H9 (cell line): ENCODE results near the gene ZNF429. TPM values are rescaled to one million over a fixed set of nuclear protein-coding genes. Genes with fewer than 3 reads are reported as not detected.

Source experiments
- DNase-seq: peaks from one replicate; pipeline ENCODE4 v3.0.0-alpha.2; 2017
- H2AFZ ChIP-seq: one replicate; pipeline ENCODE4 v1.6.1; 2013; ENCODE audit warnings: mild to moderate bottlenecking, low read length, control low read depth, moderate library complexity
- H2AK5ac ChIP-seq: 2 replicates; pipeline ENCODE4 v1.6.1; 2013; ENCODE audit warnings: low read length, control low read depth, mixed read lengths; ENCODE audit not compliant: insufficient read length
- H2BK120ac ChIP-seq: one replicate; pipeline ENCODE4 v1.6.1; 2013; ENCODE audit warnings: low read depth, mild to moderate bottlenecking, low read length, control low read depth, inconsistent platforms; ENCODE audit not compliant: poor library complexity, severe bottlenecking
- H2BK12ac ChIP-seq: 2 replicates; pipeline ENCODE4 v1.6.1; 2013; ENCODE audit warnings: low read length, control low read depth, mixed read lengths, low read depth; ENCODE audit not compliant: insufficient read length
- H2BK15ac ChIP-seq: 2 replicates; pipeline ENCODE4 v1.6.1; 2013; ENCODE audit warnings: low read depth, low read length, control low read depth
- H2BK20ac ChIP-seq: one replicate; pipeline ENCODE4 v1.6.1; 2013; ENCODE audit warnings: low read depth, mild to moderate bottlenecking, low read length, control low read depth, inconsistent platforms; ENCODE audit not compliant: poor library complexity, severe bottlenecking
- H2BK5ac ChIP-seq: 2 replicates; pipeline ENCODE4 v1.6.1; 2013; ENCODE audit warnings: low read length, control low read depth, mixed read lengths; ENCODE audit not compliant: insufficient read length
- H3K14ac ChIP-seq: 2 replicates; pipeline ENCODE4 v1.6.1; 2013; ENCODE audit warnings: low read length, control low read depth; ENCODE audit not compliant: insufficient read depth
- H3K18ac ChIP-seq: 2 replicates; pipeline ENCODE4 v1.6.1; 2013; ENCODE audit warnings: low read depth, mild to moderate bottlenecking, mixed read lengths, low read length, control low read depth; ENCODE audit not compliant: insufficient read length
- H3K23ac ChIP-seq: 2 replicates; pipeline ENCODE4 v1.6.1; 2013; ENCODE audit warnings: low read length, control low read depth, mixed read lengths, low read depth; ENCODE audit not compliant: insufficient read length
- H3K23me2 ChIP-seq: 2 replicates; pipeline ENCODE4 v1.6.1; 2013; ENCODE audit warnings: low read depth, mild to moderate bottlenecking, mixed read lengths, low read length, control low read depth; ENCODE audit not compliant: insufficient read length, poor library complexity, severe bottlenecking
- H3K27ac ChIP-seq: 2 replicates; pipeline ENCODE4 v1.5.1; 2013; ENCODE audit warnings: low read length, control low read depth, mixed read lengths, low read depth; ENCODE audit not compliant: insufficient read length
- H3K27me3 ChIP-seq: 2 replicates; pipeline ENCODE4 v1.6.1; 2013; ENCODE audit warnings: low read length, control low read depth, inconsistent platforms; ENCODE audit not compliant: insufficient read depth
- H3K4ac ChIP-seq: 2 replicates; pipeline ENCODE4 v1.6.1; 2013; ENCODE audit warnings: low read depth, mild to moderate bottlenecking, control low read depth, inconsistent platforms, low read length, moderate library complexity
- H3K4me1 ChIP-seq: 2 replicates; pipeline ENCODE4 v1.6.1; 2013; ENCODE audit warnings: low read length, control low read depth, inconsistent platforms; ENCODE audit not compliant: insufficient read depth
- H3K4me2 ChIP-seq: 2 replicates; pipeline ENCODE4 v1.6.1; 2013; ENCODE audit warnings: low read length, control low read depth, mixed read lengths; ENCODE audit not compliant: insufficient read length, insufficient read depth
- H3K56ac ChIP-seq: 2 replicates; pipeline ENCODE4 v1.6.1; 2013; ENCODE audit warnings: low read depth, mild to moderate bottlenecking, mixed read lengths, low read length, control low read depth; ENCODE audit not compliant: insufficient read length
- H3K79me1 ChIP-seq: 2 replicates; pipeline ENCODE4 v1.6.1; 2013; ENCODE audit warnings: low read depth, mild to moderate bottlenecking, moderate library complexity, low read length, control low read depth, inconsistent platforms; ENCODE audit not compliant: insufficient read depth, poor library complexity, severe bottlenecking
- H3K79me2 ChIP-seq: 2 replicates; pipeline ENCODE4 v1.6.1; 2013; ENCODE audit warnings: low read length, control low read depth, inconsistent platforms; ENCODE audit not compliant: insufficient read depth
- H3K9ac ChIP-seq: 2 replicates; pipeline ENCODE4 v1.6.1; 2013; ENCODE audit warnings: low read length, control low read depth, mixed read lengths; ENCODE audit not compliant: insufficient read length; ENCODE audit errors: extremely low read depth
- H3K9me3 ChIP-seq: one replicate; pipeline ENCODE4 v1.6.1; 2013; ENCODE audit warnings: low read depth, low read length, inconsistent platforms; ENCODE audit not compliant: control insufficient read depth
- H3T11ph ChIP-seq: one replicate; pipeline ENCODE4 v1.6.1; 2013; ENCODE audit warnings: mild to moderate bottlenecking, low read length, control low read depth, inconsistent platforms
- H4K20me1 ChIP-seq: one replicate; pipeline ENCODE4 v1.6.1; 2013; ENCODE audit not compliant: control insufficient read depth, insufficient read length, insufficient read depth
- H4K5ac ChIP-seq: 2 replicates; pipeline ENCODE4 v1.6.1; 2013; ENCODE audit warnings: low read depth, mild to moderate bottlenecking, mixed read lengths, low read length, control low read depth; ENCODE audit not compliant: insufficient read length
- H4K8ac ChIP-seq: replicated peaks from 2 replicates; pipeline ENCODE4 v1.6.1; 2013; ENCODE audit warnings: low read length, control low read depth, mixed read lengths, low read depth; ENCODE audit not compliant: insufficient read length
- H4K91ac ChIP-seq: 2 replicates; pipeline ENCODE4 v1.6.1; 2013; ENCODE audit warnings: low read depth, mild to moderate bottlenecking, moderate library complexity, mixed read lengths, low read length, control low read depth; ENCODE audit not compliant: insufficient read length
- H3K27ac Mint-ChIP-seq, 3 experiments: 2 replicates in 2 of 3; 3 replicates in 1 of 3; pipeline ENCODE4 v1.8.0; 2020 to 2021; ENCODE audit warnings: mixed read lengths in 3 of 3, mild to moderate bottlenecking in 1 of 3, moderate library complexity in 1 of 3
- H3K27me3 Mint-ChIP-seq: 2 replicates; pipeline ENCODE4 v1.8.0; 2021; ENCODE audit warnings: low read depth, mild to moderate bottlenecking, moderate library complexity, mixed read lengths
- H3K36me3 Mint-ChIP-seq, 3 experiments: 2 replicates in 2 of 3; 3 replicates in 1 of 3; pipeline ENCODE4 v1.8.0; 2020 to 2021; ENCODE audit warnings: low read depth in 3 of 3, mixed read lengths in 3 of 3; ENCODE audit not compliant: insufficient read depth in 1 of 3
- H3K4me1 Mint-ChIP-seq, 2 experiments: 2 replicates each; pipeline ENCODE4 v1.8.0; 2020; ENCODE audit warnings: mixed read lengths in 2 of 2
- H3K4me3 Mint-ChIP-seq, 2 experiments: 2 replicates in 1 of 2; 3 replicates in 1 of 2; pipeline ENCODE4 v1.8.0; 2020 to 2021; ENCODE audit warnings: mild to moderate bottlenecking in 2 of 2, mixed read lengths in 2 of 2, moderate library complexity in 1 of 2
- H3K9me3 Mint-ChIP-seq, 2 experiments: 2 replicates in 1 of 2; 3 replicates in 1 of 2; pipeline ENCODE4 v1.8.0; 2020; ENCODE audit warnings: mild to moderate bottlenecking in 2 of 2, mixed read lengths in 2 of 2, moderate library complexity in 1 of 2
- WGBS: extraction: QIAGEN DNeasy Blood & Tissue Kit; methylation state at CpG from one replicate; pipeline ENCODE4 v1.1.7; 2013; ENCODE audit warnings: missing lambda C conversion rate, low lambda C conversion rate, mixed read lengths; ENCODE audit not compliant: insufficient read length; ENCODE audit errors: extremely low coverage; 5-methylcytosine and 5-hydroxymethylcytosine counted together
- total RNA-seq: library from RNA; stranded (reverse); gene quantifications from 2 replicates; pipeline ENCODE4 v1.2.1, GENCODE V29; 2021
- TF ChIP-seq, protein P1 (sequence below): fragments of 200-600 bp; sonication (generic); conservative IDR thresholded peaks from 3 replicates; pipeline ENCODE4 v1.8.0; 2021; ENCODE audit warnings: antibody characterized with exemption, mild to moderate bottlenecking

Gene ZNF429
- total RNA-seq, 1 experiment from 2014 or later: 11.2 TPM

- H3K36me3 Mint-ChIP-seq: peaks cover 58 to 68% (median 62%) of the 10 kb centered on the region in 3 experiments
- TF ChIP-seq, protein P1, sequence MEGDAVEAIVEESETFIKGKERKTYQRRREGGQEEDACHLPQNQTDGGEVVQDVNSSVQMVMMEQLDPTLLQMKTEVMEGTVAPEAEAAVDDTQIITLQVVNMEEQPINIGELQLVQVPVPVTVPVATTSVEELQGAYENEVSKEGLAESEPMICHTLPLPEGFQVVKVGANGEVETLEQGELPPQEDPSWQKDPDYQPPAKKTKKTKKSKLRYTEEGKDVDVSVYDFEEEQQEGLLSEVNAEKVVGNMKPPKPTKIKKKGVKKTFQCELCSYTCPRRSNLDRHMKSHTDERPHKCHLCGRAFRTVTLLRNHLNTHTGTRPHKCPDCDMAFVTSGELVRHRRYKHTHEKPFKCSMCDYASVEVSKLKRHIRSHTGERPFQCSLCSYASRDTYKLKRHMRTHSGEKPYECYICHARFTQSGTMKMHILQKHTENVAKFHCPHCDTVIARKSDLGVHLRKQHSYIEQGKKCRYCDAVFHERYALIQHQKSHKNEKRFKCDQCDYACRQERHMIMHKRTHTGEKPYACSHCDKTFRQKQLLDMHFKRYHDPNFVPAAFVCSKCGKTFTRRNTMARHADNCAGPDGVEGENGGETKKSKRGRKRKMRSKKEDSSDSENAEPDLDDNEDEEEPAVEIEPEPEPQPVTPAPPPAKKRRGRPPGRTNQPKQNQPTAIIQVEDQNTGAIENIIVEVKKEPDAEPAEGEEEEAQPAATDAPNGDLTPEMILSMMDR: no peak
- H3K4ac ChIP-seq: no peak overlapping the region
Measured at GRCh38 chr19:21496876-21497275, 8.5 kb upstream of the ZNF429 start.

More at GRCh38 chr19:21496876-21497275, 8.5 kb upstream of the ZNF429 start:
- Histone ChIP-seq H2AK5ac (no peak overlapping the region), H3K23me2 (no peaks in the 10 kb centered on the region), H3K79me2 (no peaks in the 10 kb centered on the region), H2BK120ac (no peak overlapping the region), H3K9me3 (peaks cover 27% of the 10 kb centered on the region), H3K18ac (no peak overlapping the region), H4K20me1 (no peaks in the 10 kb centered on the region), H2BK15ac (no peak overlapping the region), H4K8ac (no peak overlapping the region), H2AFZ (no peak overlapping the region), H4K5ac (no peak overlapping the region), H3K14ac (no peak overlapping the region), H2BK12ac (no peak overlapping the region), H3K4me1 (no peaks in the 10 kb centered on the region), H2BK20ac (no peak overlapping the region), H3K4me2 (no peak overlapping the region), H3K79me1 (no peaks in the 10 kb centered on the region), H2BK5ac (no peak overlapping the region), H3K23ac (no peak overlapping the region), H3K56ac (no peak overlapping the region), H3K27me3 (no peaks in the 10 kb centered on the region), H3K27ac (no peak overlapping the region), H3T11ph (no peak overlapping the region), H4K91ac (no peak overlapping the region), H3K9ac (no peak overlapping the region)
- Mint-ChIP-seq H3K4me3 (no peak overlapping the region), H3K4me1 (no peaks in the 10 kb centered on the region), H3K27me3 (no peaks in the 10 kb centered on the region), H3K9me3 (peaks cover 8 to 27% of the 10 kb centered on the region in 2 experiments; a peak in 4 of 5 replicates), H3K27ac (no peak overlapping the region; a peak in 1 of 7 replicates)
- DNase-seq: no peak
- WGBS: no CpG with 5 or more reads among the region's 4 CpGs
